Right hindlimb (tissue), 1 donor: ENCODE results near the gene VPS35L.
"Not testable (repeated sequence)": the region's sequence is repeated elsewhere in the genome, so short reads cannot be mapped to it uniquely, and the experiment has no call there.

Experiments
- DNase-seq: peaks from one replicate; pipeline ENCODE4 v3.0.0-alpha.2; 2018

Gene VPS35L

GRCh38 chr16:19660432-19660831, 104.9 kb downstream of the VPS35L start:
- no peak for DNase-seq

GRCh38 chr16:19662351-19662750, 106.8 kb downstream of the VPS35L start:
- DNase-seq = no peak

- no peak for DNase-seq
These were observed 108.7 kb downstream of the VPS35L start for GRCh38 chr16:19664166-19664565.

- not testable (repeated sequence) for DNase-seq
These were observed 109.8 kb downstream of the VPS35L start for GRCh38 chr16:19665313-19665712.

GRCh38 chr16:19666477-19666876, 111.0 kb downstream of the VPS35L start:
- DNase-seq = no peak

- DNase-seq = no peak
These were observed 116.9 kb downstream of the VPS35L start for GRCh38 chr16:19672378-19672777.

GRCh38 chr16:19674485-19674884, 119.0 kb downstream of the VPS35L start:
- no peak for DNase-seq

GRCh38 chr16:19677402-19677801, 121.9 kb downstream of the VPS35L start:
- DNase-seq = no peak

- DNase-seq = no peak
These were observed 123.3 kb downstream of the VPS35L start for GRCh38 chr16:19678804-19679203.

- not testable (repeated sequence) for DNase-seq
These were observed 123.8 kb downstream of the VPS35L start for GRCh38 chr16:19679281-19679680.

GRCh38 chr16:19680881-19681340, 125.4 kb downstream of the VPS35L start:
- no peak for DNase-seq

- no peak for DNase-seq
These were observed 126.1 kb downstream of the VPS35L start for GRCh38 chr16:19681637-19682036.

- DNase-seq = no peak
These were observed 128.1 kb downstream of the VPS35L start for GRCh38 chr16:19683453-19684236.

- no peak for DNase-seq
These were observed 129.7 kb downstream of the VPS35L start for GRCh38 chr16:19685176-19685575.

GRCh38 chr16:19687279-19687678, 131.8 kb downstream of the VPS35L start:
- no peak for DNase-seq

GRCh38 chr16:19688396-19689024, 133.0 kb downstream of the VPS35L start:
- no peak for DNase-seq

- DNase-seq = no peak
These were observed 133.8 kb downstream of the VPS35L start for GRCh38 chr16:19689342-19689741.

GRCh38 chr16:19690196-19690595, 134.7 kb downstream of the VPS35L start:
- DNase-seq = no peak

GRCh38 chr16:19691161-19691711, 135.7 kb downstream of the VPS35L start:
- DNase-seq = no peak

GRCh38 chr16:19694989-19695388, 139.5 kb downstream of the VPS35L start:
- DNase-seq = peak; percentile 40

GRCh38 chr16:19696328-19696727, 140.8 kb downstream of the VPS35L start:
- peak; percentile 77 for DNase-seq

GRCh38 chr16:19696961-19697360, 141.5 kb downstream of the VPS35L start:
- DNase-seq = no peak

GRCh38 chr16:19697756-19698318, 142.3 kb downstream of the VPS35L start:
- no peak for DNase-seq
